ENCODE results near the gene DGAT2L6.

DGAT2L6 gene

DNA sequence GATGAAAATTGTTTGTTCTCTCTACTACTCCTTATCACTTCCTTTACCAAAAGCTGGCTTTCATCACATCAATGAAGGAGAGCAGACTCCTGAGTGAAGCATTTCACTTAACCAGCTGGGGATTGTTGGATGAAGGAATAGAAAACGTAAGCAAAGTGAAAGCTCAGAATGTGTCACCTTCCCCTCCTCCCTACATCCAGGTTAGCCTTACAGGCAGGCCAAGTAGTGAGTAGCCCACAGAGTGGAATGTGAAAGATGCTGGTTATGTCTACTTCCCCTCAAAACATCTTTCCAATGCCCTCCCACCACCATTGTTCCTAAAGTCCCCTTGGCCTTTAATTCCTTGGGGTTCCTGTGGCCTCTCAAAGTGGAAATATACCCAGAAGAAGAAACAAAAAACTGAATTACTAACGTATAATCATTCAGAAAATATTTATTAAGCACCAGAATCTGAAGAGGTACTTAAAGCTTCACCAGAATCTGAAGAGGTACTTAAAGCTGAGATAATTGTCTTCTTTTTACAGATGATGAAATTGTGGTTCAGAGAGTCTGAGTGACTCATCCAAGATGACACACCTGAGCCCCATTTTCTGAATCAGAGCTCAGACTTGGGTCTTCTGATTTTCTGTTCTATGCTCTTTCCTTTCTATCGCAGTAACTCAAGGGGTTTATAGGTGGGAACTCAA lies 76.2 kb downstream of the DGAT2L6 start:
- TF ChIP-seq, protein P1, sequence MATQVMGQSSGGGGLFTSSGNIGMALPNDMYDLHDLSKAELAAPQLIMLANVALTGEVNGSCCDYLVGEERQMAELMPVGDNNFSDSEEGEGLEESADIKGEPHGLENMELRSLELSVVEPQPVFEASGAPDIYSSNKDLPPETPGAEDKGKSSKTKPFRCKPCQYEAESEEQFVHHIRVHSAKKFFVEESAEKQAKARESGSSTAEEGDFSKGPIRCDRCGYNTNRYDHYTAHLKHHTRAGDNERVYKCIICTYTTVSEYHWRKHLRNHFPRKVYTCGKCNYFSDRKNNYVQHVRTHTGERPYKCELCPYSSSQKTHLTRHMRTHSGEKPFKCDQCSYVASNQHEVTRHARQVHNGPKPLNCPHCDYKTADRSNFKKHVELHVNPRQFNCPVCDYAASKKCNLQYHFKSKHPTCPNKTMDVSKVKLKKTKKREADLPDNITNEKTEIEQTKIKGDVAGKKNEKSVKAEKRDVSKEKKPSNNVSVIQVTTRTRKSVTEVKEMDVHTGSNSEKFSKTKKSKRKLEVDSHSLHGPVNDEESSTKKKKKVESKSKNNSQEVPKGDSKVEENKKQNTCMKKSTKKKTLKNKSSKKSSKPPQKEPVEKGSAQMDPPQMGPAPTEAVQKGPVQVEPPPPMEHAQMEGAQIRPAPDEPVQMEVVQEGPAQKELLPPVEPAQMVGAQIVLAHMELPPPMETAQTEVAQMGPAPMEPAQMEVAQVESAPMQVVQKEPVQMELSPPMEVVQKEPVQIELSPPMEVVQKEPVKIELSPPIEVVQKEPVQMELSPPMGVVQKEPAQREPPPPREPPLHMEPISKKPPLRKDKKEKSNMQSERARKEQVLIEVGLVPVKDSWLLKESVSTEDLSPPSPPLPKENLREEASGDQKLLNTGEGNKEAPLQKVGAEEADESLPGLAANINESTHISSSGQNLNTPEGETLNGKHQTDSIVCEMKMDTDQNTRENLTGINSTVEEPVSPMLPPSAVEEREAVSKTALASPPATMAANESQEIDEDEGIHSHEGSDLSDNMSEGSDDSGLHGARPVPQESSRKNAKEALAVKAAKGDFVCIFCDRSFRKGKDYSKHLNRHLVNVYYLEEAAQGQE (IDR thresholded peaks at IDR 0.05; ENCODE audit: insufficient read depth in 1 of 2, low read depth in 2 of 2, low read length in 2 of 2), result no peak
- TF ChIP-seq TAF1 (IDR thresholded peaks at IDR 0.05; ENCODE audit: borderline replicate concordance, insufficient read depth, low read length) (no peak), POLR2AphosphoS5 (IDR thresholded peaks at IDR 0.05; ENCODE audit: low read depth, low read length) (no peak), SIN3A (IDR thresholded peaks at IDR 0.05; ENCODE audit: borderline replicate concordance, insufficient read depth, low read length) (no peak), FOXP2 (optimal IDR thresholded peaks at IDR 0.05; ENCODE audit: borderline replicate concordance, extremely low read depth, extremely low read length, insufficient read depth) (no peak)

DNA sequence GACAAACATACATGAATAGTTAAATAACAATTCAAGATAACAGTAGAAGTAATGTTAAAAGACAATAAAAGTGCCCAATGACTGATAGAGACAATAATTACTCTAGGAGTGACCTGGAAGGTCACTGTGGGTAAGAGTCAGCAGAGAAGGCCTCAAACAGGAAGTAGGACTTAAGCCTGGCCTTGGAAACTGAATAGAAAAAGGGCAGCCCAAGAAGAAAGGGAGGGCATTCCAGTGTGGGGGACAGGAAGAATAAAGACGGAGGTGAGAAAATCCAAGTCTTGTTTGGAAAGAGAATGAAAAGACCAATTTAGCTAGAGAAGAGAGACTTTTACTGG lies 76.7 kb downstream of the DGAT2L6 start:
- TF ChIP-seq POLR2AphosphoS5 (IDR thresholded peaks at IDR 0.05; ENCODE audit: low read depth, low read length), result no peak
- no peak for TF ChIP-seq TAF1 (IDR thresholded peaks at IDR 0.05; ENCODE audit: borderline replicate concordance, insufficient read depth, low read length)
- no peak for TF ChIP-seq SIN3A (IDR thresholded peaks at IDR 0.05; ENCODE audit: borderline replicate concordance, insufficient read depth, low read length)
- no peak for TF ChIP-seq FOXP2 (optimal IDR thresholded peaks at IDR 0.05; ENCODE audit: borderline replicate concordance, extremely low read depth, extremely low read length, insufficient read depth)
- TF ChIP-seq, protein P1 (IDR thresholded peaks at IDR 0.05; ENCODE audit: insufficient read depth in 1 of 2, low read depth in 2 of 2, low read length in 2 of 2), result no peak

GRCh38 chrX:70254909-70255308 lies 77.6 kb downstream of the DGAT2L6 start:
- TF ChIP-seq, protein P1 (IDR thresholded peaks at IDR 0.05; ENCODE audit: insufficient read depth in 1 of 2, low read depth in 2 of 2, low read length in 2 of 2), result no peak
- TF ChIP-seq POLR2AphosphoS5 (IDR thresholded peaks at IDR 0.05; ENCODE audit: low read depth, low read length), result no peak
- TF ChIP-seq SIN3A (IDR thresholded peaks at IDR 0.05; ENCODE audit: borderline replicate concordance, insufficient read depth, low read length), result no peak
- no peak for TF ChIP-seq FOXP2 (optimal IDR thresholded peaks at IDR 0.05; ENCODE audit: borderline replicate concordance, extremely low read depth, extremely low read length, insufficient read depth)
- TF ChIP-seq TAF1 (IDR thresholded peaks at IDR 0.05; ENCODE audit: borderline replicate concordance, insufficient read depth, low read length), result no peak

Data from PFSK-1 (cell line).